HEK293T (cell line): ENCODE data around the gene STPG1.
A peak's percentile ranks its signal among the peaks of the same experiment; 100 is the strongest.

Source experiments
- CTCF ChIA-PET: fragments of 350-600 bp; formaldehyde crosslinking; extraction: SDS; loops from one replicate; lab custom pipeline; 2021; ENCODE audit warnings: antibody characterized with exemption, inconsistent platforms; lab: Yijun Ruan, JAX
- POLR2A ChIA-PET: fragments of 350-600 bp; formaldehyde crosslinking; extraction: SDS; loops from one replicate; lab custom pipeline; 2020; ENCODE audit warnings: antibody characterized with exemption, inconsistent platforms; lab: Yijun Ruan, JAX
- DNase-seq: peaks from one replicate; pipeline ENCODE4 v3.0.0; 2012; ENCODE audit warnings: mixed read lengths; ENCODE audit errors: extremely low spot score
- ARNT ChIP-seq: fragments of 450-650 bp; IDR thresholded peaks from 2 replicates; pipeline ENCODE4 v1.6.1; 2017; ENCODE audit warnings: mild to moderate bottlenecking
- BHLHE40 ChIP-seq: fragments of 450-650 bp; IDR thresholded peaks from 2 replicates; pipeline ENCODE4 v1.6.1; 2016; ENCODE audit warnings: mild to moderate bottlenecking, moderate library complexity, borderline replicate concordance
- CTBP1 ChIP-seq: fragments of 450-650 bp; IDR thresholded peaks from 2 replicates; pipeline ENCODE4 v1.6.1; 2016; ENCODE audit warnings: borderline replicate concordance
- ELF4 ChIP-seq: fragments of 450-650 bp; IDR thresholded peaks from 2 replicates; pipeline ENCODE4 v1.6.1; 2017; ENCODE audit warnings: antibody characterized with exemption
- FOXA1 ChIP-seq: fragments of 450-650 bp; IDR thresholded peaks from 2 replicates; pipeline ENCODE4 v1.6.1; 2016; ENCODE audit warnings: mild to moderate bottlenecking
- FOXK2 ChIP-seq: fragments of 450-650 bp; IDR thresholded peaks from 2 replicates; pipeline ENCODE4 v1.6.1; 2016; ENCODE audit warnings: mild to moderate bottlenecking
- FOXM1 ChIP-seq: fragments of 450-650 bp; IDR thresholded peaks from 2 replicates; pipeline ENCODE4 v1.6.1; 2017; ENCODE audit warnings: mild to moderate bottlenecking, borderline replicate concordance
- HDGF ChIP-seq: fragments of 450-650 bp; IDR thresholded peaks from 2 replicates; pipeline ENCODE4 v1.6.1; 2017; ENCODE audit warnings: antibody characterized with exemption, borderline replicate concordance
- L3MBTL2 ChIP-seq: fragments of 450-650 bp; conservative IDR thresholded peaks from 2 replicates; pipeline ENCODE4 v1.6.1; 2016; ENCODE audit warnings: mild to moderate bottlenecking
- LEF1 ChIP-seq: fragments of 450-650 bp; IDR thresholded peaks from 2 replicates; pipeline ENCODE4 v1.6.1; 2017; ENCODE audit warnings: mild to moderate bottlenecking, borderline replicate concordance
- NFRKB ChIP-seq: fragments of 450-650 bp; IDR thresholded peaks from 2 replicates; pipeline ENCODE4 v1.6.1; 2016; ENCODE audit warnings: mild to moderate bottlenecking, moderate library complexity
- SP1 ChIP-seq: fragments of 450-650 bp; IDR thresholded peaks from 2 replicates; pipeline ENCODE4 v1.6.1; 2017
- SUZ12 ChIP-seq: fragments of 450-650 bp; IDR thresholded peaks from 2 replicates; pipeline ENCODE4 v1.6.1; 2016; ENCODE audit warnings: mild to moderate bottlenecking
- TARDBP ChIP-seq: fragments of 450-650 bp; IDR thresholded peaks from 2 replicates; pipeline ENCODE4 v1.6.1; 2016
- ZNF384 ChIP-seq: fragments of 450-650 bp; IDR thresholded peaks from 2 replicates; pipeline ENCODE4 v1.6.1; 2016
- TF ChIP-seq, protein P1 (sequence below): fragments of 450-650 bp; IDR thresholded peaks from 2 replicates; pipeline ENCODE4 v1.6.1; 2016

Gene STPG1

DNA sequence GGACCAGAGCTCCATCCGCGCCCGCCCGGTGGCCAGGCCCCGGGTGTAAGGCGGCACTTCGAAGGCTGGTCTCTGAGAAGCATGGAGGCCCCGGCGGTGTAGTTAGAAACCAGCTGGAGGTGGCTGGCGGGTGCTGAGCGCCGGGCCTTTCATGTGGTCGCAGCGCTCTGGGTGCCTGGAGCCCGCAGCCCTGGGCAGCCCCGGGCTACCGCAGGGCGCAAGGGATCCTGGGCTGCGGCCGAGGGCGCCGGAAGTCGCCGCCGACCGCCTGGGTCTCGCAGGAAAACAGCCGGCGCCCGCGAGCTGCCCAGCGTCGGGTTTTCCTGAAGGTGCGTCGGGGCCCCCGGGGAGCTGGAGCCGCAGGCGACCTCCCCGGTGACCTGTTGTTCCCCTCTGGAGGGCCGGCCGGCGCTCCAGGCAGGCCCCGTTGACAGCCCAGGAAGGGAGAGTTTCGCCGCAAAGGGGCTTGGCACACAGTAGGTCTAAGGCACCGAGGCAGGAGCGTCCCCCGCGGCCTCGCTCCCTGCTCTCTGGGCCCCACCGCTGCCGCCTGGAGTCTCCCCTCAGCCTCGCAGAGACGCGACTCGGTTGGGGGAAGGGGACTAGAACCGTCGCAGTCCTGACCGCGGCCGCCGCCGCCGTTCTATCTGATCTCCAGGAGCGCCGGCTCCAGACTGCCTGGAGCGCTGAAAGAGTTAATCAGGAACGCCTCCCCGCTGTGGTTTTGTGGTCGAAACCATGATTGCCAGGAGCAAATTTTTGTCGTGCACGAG is 91.7 kb downstream of the STPG1 start:
- no peak for TF ChIP-seq FOXK2
- TF ChIP-seq TARDBP: no peak
- TF ChIP-seq L3MBTL2: peak; percentile 80
- TF ChIP-seq LEF1: no peak
- no peak for TF ChIP-seq NFRKB
- TF ChIP-seq FOXM1: no peak
- TF ChIP-seq BHLHE40: no peak
- CTCF ChIA-PET: interaction anchor here (0.7 to 3.1 kb wide), 4 partner anchors 8 to 224 kb away, joined by 3 to 12 read pairs (median 4); no protein-coding TSS in a partner anchor
- DNase-seq: peak; percentile 76
- POLR2A ChIA-PET: interaction anchor here (0.7 to 2.4 kb wide), 19 partner anchors 9 to 911 kb away, joined by 3 to 11 read pairs (median 4); no protein-coding TSS in a partner anchor

DNA sequence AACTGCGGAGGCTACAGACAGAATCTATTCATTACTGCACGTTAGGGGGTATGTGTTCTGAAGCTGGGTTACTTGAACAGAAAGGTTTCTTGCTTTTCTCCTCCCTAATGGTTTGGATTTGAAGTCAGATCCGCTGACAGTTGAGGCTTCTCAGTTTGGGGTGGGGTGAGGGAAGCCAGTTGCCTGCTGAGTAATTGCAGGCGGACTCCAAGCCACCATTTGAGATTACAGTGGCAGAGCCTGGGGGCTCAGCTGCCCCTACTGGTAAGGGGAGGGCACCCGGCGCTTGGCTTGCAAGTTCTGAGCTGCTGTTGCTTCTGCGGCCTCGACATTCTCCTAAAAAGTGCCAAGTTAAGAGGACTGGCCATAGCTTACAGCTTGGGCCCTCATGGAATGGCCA is 92.5 kb downstream of the STPG1 start:
- ChIA-PET CTCF (interaction anchor here (0.7 to 3.1 kb wide), 4 partner anchors 9 to 225 kb away, joined by 3 to 12 read pairs (median 4); no protein-coding TSS in a partner anchor), POLR2A (interaction anchor here (0.8 to 2.4 kb wide), 15 partner anchors 9 to 912 kb away, joined by 3 to 11 read pairs (median 4); no protein-coding TSS in a partner anchor)
- TF ChIP-seq SUZ12 (no peak), LEF1 (no peak), FOXK2 (no peak)
- peak; percentile 27 for DNase-seq

DNA sequence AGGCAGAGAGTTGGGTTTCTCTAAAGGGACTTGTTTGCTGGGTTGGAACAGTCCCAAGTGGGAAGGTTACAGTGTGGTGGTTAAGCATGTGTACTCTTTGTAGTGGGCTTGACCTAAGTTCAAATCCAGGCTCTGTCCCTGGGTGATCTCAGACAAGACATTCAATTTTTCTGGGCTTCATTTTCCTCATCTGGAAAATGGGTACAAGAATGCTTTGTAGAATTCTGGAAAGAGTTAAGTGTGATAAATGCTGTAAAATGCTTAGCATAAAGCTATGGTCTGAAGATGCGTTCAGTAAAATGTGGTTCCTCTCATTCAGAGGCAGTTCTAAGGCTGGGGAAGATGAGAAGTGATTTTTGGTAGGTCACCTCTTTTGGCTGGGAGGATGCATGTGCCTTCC is 93.6 kb downstream of the STPG1 start:
- ChIA-PET POLR2A (no interaction called here), CTCF (no interaction called here)
- no peak for TF ChIP-seq FOXK2
- TF ChIP-seq HDGF: no peak
- no peak for TF ChIP-seq FOXM1
- no peak for DNase-seq

DNA sequence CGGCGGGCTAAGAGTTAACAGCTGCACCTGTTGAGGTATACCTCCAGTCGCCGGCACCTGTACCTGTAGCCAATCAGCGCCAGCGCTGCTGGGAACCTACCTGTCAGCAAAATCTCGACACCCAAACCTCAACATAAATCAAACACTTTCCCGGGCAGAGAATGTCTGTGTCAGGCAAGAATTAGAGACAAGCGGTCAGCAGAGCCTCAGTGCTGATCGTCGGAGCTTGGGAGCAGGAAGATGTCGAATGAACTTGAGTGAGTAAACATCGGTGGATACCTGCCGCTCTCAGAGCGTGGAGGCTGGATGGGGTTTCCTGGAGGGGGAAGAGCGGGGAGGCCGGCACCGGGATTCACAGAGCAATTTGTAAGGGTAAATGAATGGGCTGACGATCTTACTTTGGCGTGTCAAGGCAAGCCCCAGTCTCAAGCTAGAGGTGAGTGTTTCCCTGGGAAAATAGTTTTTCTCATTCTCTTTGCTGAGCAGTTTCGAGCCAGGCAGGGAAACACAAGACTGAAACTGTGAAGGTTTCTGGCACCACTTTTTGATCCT is 94.2 kb downstream of the STPG1 start, which contains the start of gene GRHL3:
GRHL3 (plus strand) TSS at position 46 of the 552 bp plus-strand sequence; CDS start at position 241, 195 bp downstream.
- ChIA-PET POLR2A (no interaction called here), CTCF (no interaction called here)
- DNase-seq: no peak
- TF ChIP-seq, protein P1, sequence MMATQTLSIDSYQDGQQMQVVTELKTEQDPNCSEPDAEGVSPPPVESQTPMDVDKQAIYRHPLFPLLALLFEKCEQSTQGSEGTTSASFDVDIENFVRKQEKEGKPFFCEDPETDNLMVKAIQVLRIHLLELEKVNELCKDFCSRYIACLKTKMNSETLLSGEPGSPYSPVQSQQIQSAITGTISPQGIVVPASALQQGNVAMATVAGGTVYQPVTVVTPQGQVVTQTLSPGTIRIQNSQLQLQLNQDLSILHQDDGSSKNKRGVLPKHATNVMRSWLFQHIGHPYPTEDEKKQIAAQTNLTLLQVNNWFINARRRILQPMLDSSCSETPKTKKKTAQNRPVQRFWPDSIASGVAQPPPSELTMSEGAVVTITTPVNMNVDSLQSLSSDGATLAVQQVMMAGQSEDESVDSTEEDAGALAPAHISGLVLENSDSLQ: peak; percentile 63
- TF ChIP-seq FOXM1 (no peak), CTBP1 (no peak), SUZ12 (no peak), L3MBTL2 (no peak), LEF1 (no peak)

DNA sequence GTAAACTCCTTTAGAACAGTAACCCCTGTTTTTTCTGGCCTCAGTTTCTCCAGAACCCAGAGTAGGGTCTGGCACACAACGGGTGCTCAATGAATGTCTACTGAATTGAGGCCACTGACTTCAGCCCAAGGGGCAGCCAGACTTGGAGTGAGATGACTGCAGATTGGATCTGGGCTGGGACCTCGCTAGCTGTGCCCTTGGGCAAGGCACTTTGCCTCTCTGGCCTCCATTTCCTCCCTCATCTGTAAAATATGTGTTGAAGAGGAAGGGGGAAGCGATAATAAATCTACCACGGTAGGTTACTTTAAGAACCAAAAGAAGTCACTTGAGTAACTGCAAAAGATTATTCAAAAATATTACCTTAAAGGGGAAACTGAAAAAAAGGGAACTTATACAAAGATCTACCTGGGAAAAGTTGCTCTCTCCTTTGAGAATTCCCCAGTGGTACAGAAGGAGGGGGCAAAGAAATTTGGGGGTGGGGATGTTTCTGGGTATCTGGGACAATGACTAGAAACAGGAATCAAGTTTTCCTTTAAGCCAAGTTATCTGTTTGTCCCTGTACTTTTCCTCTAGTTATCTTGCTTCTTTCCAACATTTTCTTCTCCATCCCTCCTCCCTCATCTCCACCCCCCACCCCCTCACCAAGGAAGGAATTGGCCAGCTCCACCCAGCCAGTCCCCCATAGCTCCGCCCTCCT is 94.8 kb downstream of the STPG1 start:
- CTCF ChIA-PET: interaction anchor here (0.8 to 0.9 kb wide), 2 partner anchors 13 to 55 kb away, joined by 3 read pairs; no protein-coding TSS in a partner anchor
- no peak for DNase-seq
- POLR2A ChIA-PET: no interaction called here
- no peak for TF ChIP-seq FOXA1
- TF ChIP-seq NFRKB: no peak
- TF ChIP-seq L3MBTL2: no peak
- no peak for TF ChIP-seq BHLHE40
- no peak for TF ChIP-seq FOXM1
- TF ChIP-seq ELF4: no peak
- no peak for TF ChIP-seq CTBP1
- no peak for TF ChIP-seq LEF1
- TF ChIP-seq TARDBP: no peak
- TF ChIP-seq SUZ12: no peak
- no peak for TF ChIP-seq ZNF384
- TF ChIP-seq HDGF: no peak
- no peak for TF ChIP-seq SP1
- TF ChIP-seq, protein P1: no peak
- TF ChIP-seq ARNT: no peak

DNA sequence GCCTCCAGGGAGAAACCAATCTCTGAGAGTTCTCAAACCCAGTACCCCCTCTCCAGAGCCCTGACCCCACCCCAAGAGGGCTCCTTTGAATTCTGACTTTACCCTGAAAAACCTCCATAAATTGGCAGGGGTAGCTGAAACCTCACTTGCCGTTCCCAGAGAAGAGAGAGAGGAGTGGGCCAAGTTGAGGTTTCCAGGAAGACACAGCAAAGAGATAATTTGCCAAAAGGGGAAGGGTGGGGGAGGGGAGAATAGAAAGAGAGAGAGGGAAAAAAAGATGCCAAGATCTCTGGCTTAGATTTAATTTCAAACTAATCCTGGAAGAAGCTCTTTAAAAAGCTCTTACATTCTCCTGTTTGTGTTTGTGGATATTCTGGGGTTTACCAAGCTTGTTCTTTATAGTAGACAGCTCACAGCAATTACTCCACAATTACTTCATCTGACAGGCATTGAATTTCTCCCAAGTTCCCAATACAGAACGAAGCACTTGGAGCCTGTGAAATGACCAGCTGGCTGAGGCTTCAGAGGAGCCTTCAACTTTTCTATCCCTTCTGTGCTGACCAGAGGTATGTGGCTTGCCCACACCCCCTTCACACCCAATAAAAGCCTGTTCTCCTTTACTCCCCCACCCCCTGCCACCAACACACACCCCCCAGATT is 95.5 kb downstream of the STPG1 start:
- ChIA-PET POLR2A (no interaction called here), CTCF (interaction anchor here (0.8 to 1.4 kb wide), 3 partner anchors 13 to 74 kb away, joined by 3 read pairs; no protein-coding TSS in a partner anchor)
- no peak for DNase-seq
- TF ChIP-seq, protein P1: no peak
- TF ChIP-seq TARDBP (no peak), L3MBTL2 (no peak), HDGF (no peak), FOXA1 (no peak), FOXK2 (no peak), SP1 (no peak), LEF1 (no peak), NFRKB (no peak)
